SK-N-SH treated with all-trans-retinoic acid at 6 μM for 48 hours (cell line): Measurements from ENCODE around the gene CRABP1.

Source experiments
- ATAC-seq: fragments of 200-7000 bp; cut with Tn5 transposase; 3 replicates; pipeline ENCODE4 v1.9.1; 2020; ENCODE audit warnings: mild to moderate bottlenecking, moderate library complexity
- BACH2 ChIP-seq: fragments of 250-450 bp; sonication (Bioruptor Pico); IDR thresholded peaks from 2 replicates; pipeline ENCODE4 v1.9.0; 2021; ENCODE audit warnings: mild to moderate bottlenecking, borderline replicate concordance
- CREB5 ChIP-seq: fragments of 250-450 bp; sonication (Bioruptor Pico); IDR thresholded peaks from 2 replicates; pipeline ENCODE4 v1.5.1; 2020; ENCODE audit warnings: low read depth, mild to moderate bottlenecking, moderate library complexity
- CSDC2 ChIP-seq: fragments of 250-450 bp; sonication (Bioruptor Pico); IDR thresholded peaks from 2 replicates; pipeline ENCODE4 v1.5.0; 2020; ENCODE audit warnings: mild to moderate bottlenecking, moderate library complexity
- ESRRG ChIP-seq: fragments of 250-450 bp; sonication (Bioruptor Pico); IDR thresholded peaks from 2 replicates; pipeline ENCODE4 v1.6.1; 2021; ENCODE audit warnings: mild to moderate bottlenecking
- GLIS3 ChIP-seq: fragments of 250-450 bp; sonication (Bioruptor Pico); IDR thresholded peaks from 2 replicates; pipeline ENCODE4 v1.5.0; 2020; ENCODE audit warnings: mild to moderate bottlenecking, moderate library complexity
- ISL1 ChIP-seq: fragments of 250-450 bp; sonication (Bioruptor Pico); IDR thresholded peaks from 2 replicates; pipeline ENCODE4 v2.1.2; 2022; ENCODE audit warnings: mild to moderate bottlenecking, moderate library complexity
- PPARA ChIP-seq: fragments of 250-450 bp; sonication (Bioruptor Pico); IDR thresholded peaks from 2 replicates; pipeline ENCODE4 v1.5.0; 2020; ENCODE audit warnings: mild to moderate bottlenecking, borderline replicate concordance
- RARB ChIP-seq: fragments of 250-450 bp; sonication (Bioruptor Pico); IDR thresholded peaks from 2 replicates; pipeline ENCODE4 v1.8.0; 2021; ENCODE audit warnings: mild to moderate bottlenecking, moderate library complexity
- TCF4 ChIP-seq: fragments of 250-450 bp; sonication (Bioruptor Pico); IDR thresholded peaks from 2 replicates; pipeline ENCODE4 v1.8.0; 2021; ENCODE audit warnings: mild to moderate bottlenecking, moderate library complexity, borderline replicate concordance
- ZC3H10 ChIP-seq: fragments of 250-450 bp; sonication (Bioruptor Pico); IDR thresholded peaks from 2 replicates; pipeline ENCODE4 v1.5.1; 2021; ENCODE audit warnings: mild to moderate bottlenecking, moderate library complexity
- ZFP3 ChIP-seq: fragments of 250-450 bp; sonication (Bioruptor Pico); IDR thresholded peaks from 2 replicates; pipeline ENCODE4 v1.5.0; 2020; ENCODE audit warnings: mild to moderate bottlenecking, moderate library complexity
- ZFP30 ChIP-seq: fragments of 450-650 bp; formaldehyde crosslinking; IDR thresholded peaks from 2 replicates; pipeline ENCODE4 v1.5.0; 2022; ENCODE audit warnings: mild to moderate bottlenecking, moderate library complexity
- ZNF565 ChIP-seq: fragments of 450-650 bp; formaldehyde crosslinking; conservative IDR thresholded peaks from 2 replicates; pipeline ENCODE4 v1.5.0; 2020; ENCODE audit warnings: low read depth, mild to moderate bottlenecking, moderate library complexity
- ZNF8 ChIP-seq: fragments of 450-650 bp; formaldehyde crosslinking; IDR thresholded peaks from 2 replicates; pipeline ENCODE4 v1.5.0; 2020; ENCODE audit warnings: mild to moderate bottlenecking, moderate library complexity
- TF ChIP-seq, protein P1 (sequence below): fragments of 250-450 bp; sonication (Bioruptor Pico); IDR thresholded peaks from 2 replicates; pipeline ENCODE4 v1.5.0; 2020; ENCODE audit warnings: mild to moderate bottlenecking, moderate library complexity
- TF ChIP-seq, protein P2 (sequence below): fragments of 250-450 bp; sonication (Bioruptor Pico); IDR thresholded peaks from 2 replicates; pipeline ENCODE4 v1.5.1; 2021; ENCODE audit warnings: mild to moderate bottlenecking, moderate library complexity
- TF ChIP-seq, protein P3 (sequence below): fragments of 250-450 bp; sonication (Bioruptor Pico); IDR thresholded peaks from 2 replicates; pipeline ENCODE4 v1.8.0; 2020; ENCODE audit warnings: mild to moderate bottlenecking, moderate library complexity, borderline replicate concordance

The CRABP1 gene

DNA sequence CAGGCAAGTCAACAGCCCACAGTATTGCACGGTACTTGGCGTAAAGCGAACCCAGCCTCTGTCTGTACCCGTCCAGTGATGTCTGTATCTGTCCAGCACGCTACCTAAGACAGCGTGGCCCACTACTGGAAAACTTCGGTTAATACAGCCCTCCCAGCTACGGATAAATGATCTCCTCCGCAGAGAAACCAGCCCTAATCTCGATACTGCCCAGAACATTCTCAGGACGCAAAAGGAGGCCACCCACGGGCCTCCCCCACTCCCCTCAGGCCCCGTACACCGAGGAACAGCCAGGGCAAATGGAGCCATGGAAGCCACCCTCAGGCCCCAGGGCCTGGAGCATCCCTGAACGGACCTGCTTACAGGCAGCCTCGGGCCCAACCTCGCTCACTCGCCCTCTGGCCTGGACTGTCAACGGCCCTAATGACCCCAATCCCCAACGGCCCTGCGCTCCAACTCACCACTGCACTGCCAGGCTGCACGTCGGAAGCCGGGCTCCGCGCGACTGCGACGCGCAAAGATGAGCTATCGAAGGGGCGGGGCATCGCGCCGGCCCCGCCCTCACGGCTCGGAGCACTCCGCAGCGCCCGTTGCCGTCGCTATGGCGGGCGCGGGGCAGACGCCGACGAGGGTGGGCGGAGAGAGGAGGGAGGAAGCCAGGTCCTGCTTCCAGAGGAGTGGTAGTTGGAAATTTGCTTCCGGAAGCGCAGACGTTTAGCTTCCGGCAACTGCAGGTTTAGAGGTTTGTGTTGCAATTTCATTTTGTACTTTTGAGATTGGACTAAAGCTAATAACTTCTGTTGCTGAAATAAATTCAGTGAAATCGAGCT is 40.8 kb upstream of the CRABP1 start, which contains the start of gene SKIC8 (continued):
- TF ChIP-seq, protein P1, sequence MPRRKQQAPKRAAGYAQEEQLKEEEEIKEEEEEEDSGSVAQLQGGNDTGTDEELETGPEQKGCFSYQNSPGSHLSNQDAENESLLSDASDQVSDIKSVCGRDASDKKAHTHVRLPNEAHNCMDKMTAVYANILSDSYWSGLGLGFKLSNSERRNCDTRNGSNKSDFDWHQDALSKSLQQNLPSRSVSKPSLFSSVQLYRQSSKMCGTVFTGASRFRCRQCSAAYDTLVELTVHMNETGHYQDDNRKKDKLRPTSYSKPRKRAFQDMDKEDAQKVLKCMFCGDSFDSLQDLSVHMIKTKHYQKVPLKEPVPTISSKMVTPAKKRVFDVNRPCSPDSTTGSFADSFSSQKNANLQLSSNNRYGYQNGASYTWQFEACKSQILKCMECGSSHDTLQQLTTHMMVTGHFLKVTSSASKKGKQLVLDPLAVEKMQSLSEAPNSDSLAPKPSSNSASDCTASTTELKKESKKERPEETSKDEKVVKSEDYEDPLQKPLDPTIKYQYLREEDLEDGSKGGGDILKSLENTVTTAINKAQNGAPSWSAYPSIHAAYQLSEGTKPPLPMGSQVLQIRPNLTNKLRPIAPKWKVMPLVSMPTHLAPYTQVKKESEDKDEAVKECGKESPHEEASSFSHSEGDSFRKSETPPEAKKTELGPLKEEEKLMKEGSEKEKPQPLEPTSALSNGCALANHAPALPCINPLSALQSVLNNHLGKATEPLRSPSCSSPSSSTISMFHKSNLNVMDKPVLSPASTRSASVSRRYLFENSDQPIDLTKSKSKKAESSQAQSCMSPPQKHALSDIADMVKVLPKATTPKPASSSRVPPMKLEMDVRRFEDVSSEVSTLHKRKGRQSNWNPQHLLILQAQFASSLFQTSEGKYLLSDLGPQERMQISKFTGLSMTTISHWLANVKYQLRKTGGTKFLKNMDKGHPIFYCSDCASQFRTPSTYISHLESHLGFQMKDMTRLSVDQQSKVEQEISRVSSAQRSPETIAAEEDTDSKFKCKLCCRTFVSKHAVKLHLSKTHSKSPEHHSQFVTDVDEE (CRISPR knock-in tag) = no peak
- no peak for TF ChIP-seq PPARA (CRISPR knock-in tag)
- TF ChIP-seq, protein P2, sequence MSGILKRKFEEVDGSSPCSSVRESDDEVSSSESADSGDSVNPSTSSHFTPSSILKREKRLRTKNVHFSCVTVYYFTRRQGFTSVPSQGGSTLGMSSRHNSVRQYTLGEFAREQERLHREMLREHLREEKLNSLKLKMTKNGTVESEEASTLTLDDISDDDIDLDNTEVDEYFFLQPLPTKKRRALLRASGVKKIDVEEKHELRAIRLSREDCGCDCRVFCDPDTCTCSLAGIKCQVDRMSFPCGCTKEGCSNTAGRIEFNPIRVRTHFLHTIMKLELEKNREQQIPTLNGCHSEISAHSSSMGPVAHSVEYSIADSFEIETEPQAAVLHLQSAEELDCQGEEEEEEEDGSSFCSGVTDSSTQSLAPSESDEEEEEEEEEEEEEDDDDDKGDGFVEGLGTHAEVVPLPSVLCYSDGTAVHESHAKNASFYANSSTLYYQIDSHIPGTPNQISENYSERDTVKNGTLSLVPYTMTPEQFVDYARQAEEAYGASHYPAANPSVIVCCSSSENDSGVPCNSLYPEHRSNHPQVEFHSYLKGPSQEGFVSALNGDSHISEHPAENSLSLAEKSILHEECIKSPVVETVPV (CRISPR knock-in tag) = no peak
- TF ChIP-seq ZNF565 (CRISPR knock-in tag) = no peak

GRCh38 chr15:78301326-78301725 is 38.8 kb upstream of the CRABP1 start:
- TF ChIP-seq, protein P2 (CRISPR knock-in tag) = no peak
- TF ChIP-seq ZFP3 (CRISPR knock-in tag) = no peak
- no peak for TF ChIP-seq TCF4
- TF ChIP-seq RARB (CRISPR knock-in tag) = no peak
- TF ChIP-seq ZC3H10 (CRISPR knock-in tag) = no peak
- TF ChIP-seq ISL1 (CRISPR knock-in tag) = no peak
- TF ChIP-seq GLIS3 = no peak
- TF ChIP-seq CSDC2 (CRISPR knock-in tag) = no peak
- TF ChIP-seq BACH2 (CRISPR knock-in tag) = no peak
- TF ChIP-seq, protein P3, sequence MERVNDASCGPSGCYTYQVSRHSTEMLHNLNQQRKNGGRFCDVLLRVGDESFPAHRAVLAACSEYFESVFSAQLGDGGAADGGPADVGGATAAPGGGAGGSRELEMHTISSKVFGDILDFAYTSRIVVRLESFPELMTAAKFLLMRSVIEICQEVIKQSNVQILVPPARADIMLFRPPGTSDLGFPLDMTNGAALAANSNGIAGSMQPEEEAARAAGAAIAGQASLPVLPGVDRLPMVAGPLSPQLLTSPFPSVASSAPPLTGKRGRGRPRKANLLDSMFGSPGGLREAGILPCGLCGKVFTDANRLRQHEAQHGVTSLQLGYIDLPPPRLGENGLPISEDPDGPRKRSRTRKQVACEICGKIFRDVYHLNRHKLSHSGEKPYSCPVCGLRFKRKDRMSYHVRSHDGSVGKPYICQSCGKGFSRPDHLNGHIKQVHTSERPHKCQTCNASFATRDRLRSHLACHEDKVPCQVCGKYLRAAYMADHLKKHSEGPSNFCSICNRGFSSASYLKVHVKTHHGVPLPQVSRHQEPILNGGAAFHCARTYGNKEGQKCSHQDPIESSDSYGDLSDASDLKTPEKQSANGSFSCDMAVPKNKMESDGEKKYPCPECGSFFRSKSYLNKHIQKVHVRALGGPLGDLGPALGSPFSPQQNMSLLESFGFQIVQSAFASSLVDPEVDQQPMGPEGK (CRISPR knock-in tag) = no peak
- no peak for TF ChIP-seq ZNF8
- TF ChIP-seq, protein P1 (CRISPR knock-in tag) = no peak
- TF ChIP-seq PPARA (CRISPR knock-in tag) = no peak
- no peak for TF ChIP-seq ZFP30
- no peak for TF ChIP-seq CREB5 (CRISPR knock-in tag)
- no peak for TF ChIP-seq ESRRG (CRISPR knock-in tag)
- ATAC-seq = no peak
